ENCODE results near the gene PTDSS2.
"Not testable (repeated sequence)": the region's sequence is repeated elsewhere in the genome, so short reads cannot be mapped to it uniquely, and the experiment has no call there.

Gene PTDSS2

DNA sequence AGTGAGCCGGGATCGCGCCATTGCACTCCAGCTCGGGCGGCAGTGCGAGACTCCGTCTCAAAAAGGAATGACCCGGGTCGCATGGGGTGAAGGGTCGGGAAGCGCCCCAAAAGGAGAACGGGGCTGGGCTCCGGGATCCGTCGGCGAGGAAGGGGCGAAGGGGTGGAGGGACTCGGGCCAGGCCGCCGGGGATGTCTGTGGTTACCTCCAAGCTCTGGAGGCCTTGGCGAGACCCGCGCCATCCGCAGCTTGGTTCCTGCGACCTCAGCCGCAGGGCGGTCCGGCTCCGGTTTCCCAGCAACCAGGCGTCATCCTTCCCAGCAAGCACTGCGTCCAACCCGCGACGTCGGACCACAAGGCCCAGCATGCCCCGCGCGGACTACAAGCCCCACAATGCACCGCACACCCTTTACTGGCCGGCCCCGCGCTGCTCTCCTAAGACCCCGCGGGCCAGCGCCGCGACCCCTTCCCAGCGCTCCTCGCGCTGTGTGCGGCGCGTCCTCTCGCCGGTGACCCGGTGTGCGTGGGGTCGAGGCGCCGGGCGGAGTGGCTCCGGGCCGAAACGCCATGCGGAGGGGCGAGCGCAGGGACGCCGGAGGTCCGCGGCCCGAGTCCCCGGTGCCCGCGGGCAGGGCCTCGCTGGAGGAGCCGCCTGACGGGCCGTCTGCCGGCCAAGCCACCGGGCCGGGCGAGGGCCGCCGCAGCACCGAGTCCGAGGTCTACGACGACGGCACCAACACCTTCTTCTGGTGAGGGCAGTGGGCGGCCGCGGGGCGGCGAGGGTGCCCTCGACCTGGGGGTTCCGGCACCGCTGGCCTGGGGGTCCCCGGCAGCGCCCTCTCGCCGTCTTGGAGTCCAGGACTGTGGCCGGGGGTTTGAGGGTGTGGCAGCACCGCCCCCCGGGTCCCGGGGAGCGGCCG is at the start of gene PTDSS2:
TSS of gene PTDSS2 (plus strand) at position 391 of the 920 bp plus-strand sequence. CDS start at position 568, 177 bp downstream.
- DNase-seq: peak; percentile 95

DNA sequence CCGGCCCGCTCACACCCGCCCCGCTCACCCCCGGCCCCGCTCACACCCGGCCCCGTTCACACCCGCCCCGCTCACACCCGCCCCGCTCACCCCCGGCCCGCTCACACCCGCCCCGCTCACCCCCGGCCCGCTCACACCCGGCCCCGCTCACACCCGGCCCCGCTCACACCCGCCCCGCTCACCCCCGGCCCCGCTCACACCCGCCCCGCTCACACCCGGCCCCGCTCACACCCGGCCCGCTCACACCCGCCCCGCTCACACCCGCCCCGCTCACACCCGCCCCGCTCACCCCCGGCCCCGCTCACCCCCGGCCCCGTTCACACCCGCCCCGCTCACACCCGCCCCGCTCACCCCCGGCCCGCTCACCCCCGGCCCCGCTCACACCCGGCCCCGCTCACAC is 48.9 kb upstream of the PTDSS2 start:
- not testable (repeated sequence) for DNase-seq

- DNase-seq: no peak
Measured at GRCh38 chr11:403021-403760, 46.9 kb upstream of the PTDSS2 start.

- DNase-seq: no peak
Measured at GRCh38 chr11:403761-404431, 46.2 kb upstream of the PTDSS2 start.

DNA sequence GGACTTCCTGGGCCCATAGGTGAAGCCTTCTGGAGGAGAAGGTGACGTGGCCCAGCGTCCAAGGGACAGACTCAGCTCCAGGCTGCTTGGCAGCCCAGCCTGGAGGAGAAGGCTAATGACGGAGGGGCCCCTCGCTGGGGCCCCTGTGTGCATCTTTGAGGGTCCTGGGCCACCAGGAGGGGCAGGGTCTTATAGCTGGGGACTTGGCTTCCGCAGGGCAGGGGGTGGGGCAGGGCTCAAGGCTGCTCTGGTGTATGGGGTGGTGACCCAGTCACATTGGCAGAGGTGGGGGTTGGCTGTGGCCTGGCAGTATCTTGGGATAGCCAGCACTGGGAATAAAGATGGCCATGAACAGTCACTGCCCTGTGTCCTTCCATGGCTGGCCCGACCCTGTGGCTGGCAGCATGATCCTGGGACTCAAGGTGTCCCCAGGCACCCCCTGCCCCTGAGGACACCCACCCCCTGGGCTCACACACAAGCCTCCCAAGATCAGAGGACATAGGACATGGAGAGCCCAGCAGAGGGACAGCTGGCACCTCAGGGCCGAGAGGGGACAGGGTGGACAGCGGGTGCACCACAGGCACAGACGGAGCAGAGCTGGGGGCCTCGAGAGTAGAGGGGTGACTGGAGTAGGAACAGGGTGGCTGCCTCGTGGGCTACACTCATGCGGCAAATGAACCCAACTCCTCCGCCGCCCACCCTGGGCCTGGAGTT is 45.4 kb upstream of the PTDSS2 start:
- no peak for DNase-seq

DNA sequence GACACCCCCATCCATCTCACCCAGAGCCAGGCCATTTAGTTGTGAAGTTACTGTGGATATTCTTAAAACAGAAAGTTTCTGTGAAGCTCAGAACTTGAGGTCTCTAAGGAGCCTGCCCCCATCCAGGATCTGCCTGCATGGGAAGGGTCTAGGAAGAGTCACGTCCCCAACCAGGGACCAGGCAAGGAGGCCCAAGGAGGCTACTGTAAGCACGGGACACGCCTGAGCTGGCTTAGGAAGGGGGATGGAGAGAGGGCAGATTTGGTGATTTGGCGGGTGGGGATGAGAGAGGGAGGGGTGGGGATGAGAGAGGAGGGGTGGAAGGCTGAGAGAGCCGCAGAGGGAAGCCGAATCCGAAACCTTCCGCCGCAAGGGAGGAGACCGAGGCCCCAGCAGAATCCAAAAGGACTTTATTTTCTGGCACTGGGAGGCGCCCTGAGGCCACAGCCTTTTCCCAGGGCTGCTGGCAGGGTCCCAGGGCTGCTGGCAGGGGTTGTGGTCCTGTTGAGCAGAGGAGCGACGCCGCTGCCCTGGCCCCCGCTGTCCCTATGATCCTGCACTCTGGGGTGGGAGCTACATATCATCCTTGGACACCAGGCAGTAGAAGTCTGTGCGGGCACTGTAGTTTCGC is 44.6 kb upstream of the PTDSS2 start:
- no peak for DNase-seq

- DNase-seq: no peak
Measured at GRCh38 chr11:405954-406795, 43.9 kb upstream of the PTDSS2 start.

DNA sequence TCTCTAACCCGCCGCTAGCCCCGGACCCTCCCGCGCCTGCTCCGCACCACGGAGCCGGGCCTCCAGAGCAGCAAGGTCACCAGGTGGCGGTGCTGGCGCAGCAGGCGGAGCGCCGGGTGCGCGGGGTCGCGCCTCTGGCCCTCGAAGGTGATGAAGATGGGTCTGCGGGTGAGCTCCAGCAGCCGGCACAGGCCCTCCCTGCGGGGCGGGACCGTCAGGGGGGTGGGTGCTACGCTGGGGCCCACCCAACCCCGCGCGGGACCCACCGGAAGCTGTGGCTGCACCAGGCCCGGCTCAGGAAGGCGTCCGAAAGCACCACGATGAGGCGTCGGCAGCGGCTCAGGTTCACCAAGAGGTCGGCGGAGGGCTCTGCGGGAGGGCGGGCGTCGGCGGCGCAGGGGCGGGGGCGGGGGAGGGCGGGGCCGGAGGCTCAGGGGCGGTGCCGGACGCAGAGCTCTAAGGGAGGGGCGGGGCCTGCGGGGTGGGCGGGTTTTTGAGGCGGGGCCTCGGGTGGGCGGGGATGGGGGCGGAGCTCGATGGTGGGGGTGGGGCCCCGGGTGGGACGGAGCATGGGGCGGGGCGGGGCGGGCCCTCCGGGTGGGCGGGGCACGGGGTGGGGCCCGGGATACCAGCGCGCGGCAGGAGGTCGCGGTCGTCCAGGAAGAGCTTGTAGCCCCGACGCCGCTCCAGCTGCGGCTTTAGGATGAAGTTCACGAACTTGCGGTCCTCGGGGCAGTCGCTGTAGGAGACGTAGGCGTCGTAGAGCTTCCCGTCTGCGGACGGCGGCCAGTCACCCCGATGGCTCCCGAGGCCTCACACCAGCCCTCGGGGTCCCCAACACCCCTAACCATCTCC is 43.1 kb upstream of the PTDSS2 start:
- DNase-seq: peak; percentile 92

DNA sequence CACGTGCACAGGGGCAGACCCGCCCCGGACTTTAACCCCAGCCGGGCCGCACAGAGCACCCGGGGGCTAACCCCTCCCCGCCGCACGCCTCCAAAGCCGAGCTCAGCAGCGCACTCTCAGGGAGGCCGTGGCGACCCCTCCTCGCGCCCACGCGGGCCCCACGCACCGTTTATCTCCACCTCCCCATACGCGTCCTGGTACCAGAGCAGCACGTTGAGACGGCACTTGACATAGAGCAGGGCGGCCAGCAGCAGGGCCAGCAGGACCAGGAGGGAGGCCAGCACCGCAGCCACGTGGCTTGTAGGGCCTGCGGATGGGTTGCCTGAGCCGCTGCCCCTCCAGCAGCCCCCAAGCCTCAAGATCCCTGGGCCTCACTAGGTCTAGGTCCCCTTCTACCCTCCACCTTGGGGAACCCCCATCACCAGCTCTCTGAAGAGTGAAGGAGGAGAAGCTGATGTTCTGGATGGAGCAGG is 42.4 kb upstream of the PTDSS2 start:
- DNase-seq: no peak

GRCh38 chr11:408154-409007 is 41.7 kb upstream of the PTDSS2 start:
- DNase-seq: no peak

GRCh38 chr11:409008-409599 is 41.0 kb upstream of the PTDSS2 start:
- no peak for DNase-seq

- no peak for DNase-seq
Measured at GRCh38 chr11:409600-410483, 40.2 kb upstream of the PTDSS2 start.

DNA sequence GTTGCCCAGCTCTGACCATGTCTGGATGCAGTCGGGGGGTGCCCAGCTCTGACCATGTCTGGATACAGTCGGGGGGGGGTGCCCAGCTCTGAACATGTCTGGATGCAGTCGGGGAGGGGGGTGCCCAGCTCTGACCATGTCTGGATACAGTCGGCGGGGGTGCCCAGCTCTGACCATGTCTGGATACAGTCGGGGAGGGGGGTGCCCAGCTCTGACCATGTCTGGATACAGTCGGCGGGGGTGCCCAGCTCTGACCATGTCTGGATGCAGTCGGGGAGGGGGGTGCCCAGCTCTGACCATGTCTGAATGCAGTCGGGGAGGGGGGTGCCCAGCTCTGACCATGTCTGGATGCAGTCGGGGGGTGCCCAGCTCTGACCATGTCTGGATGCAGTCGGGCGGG is 39.4 kb upstream of the PTDSS2 start:
- DNase-seq: not testable (repeated sequence)

GRCh38 chr11:411520-411919 is 38.6 kb upstream of the PTDSS2 start:
- DNase-seq: not testable (repeated sequence)

GRCh38 chr11:412641-413119 is 37.4 kb upstream of the PTDSS2 start:
- no peak for DNase-seq

DNA sequence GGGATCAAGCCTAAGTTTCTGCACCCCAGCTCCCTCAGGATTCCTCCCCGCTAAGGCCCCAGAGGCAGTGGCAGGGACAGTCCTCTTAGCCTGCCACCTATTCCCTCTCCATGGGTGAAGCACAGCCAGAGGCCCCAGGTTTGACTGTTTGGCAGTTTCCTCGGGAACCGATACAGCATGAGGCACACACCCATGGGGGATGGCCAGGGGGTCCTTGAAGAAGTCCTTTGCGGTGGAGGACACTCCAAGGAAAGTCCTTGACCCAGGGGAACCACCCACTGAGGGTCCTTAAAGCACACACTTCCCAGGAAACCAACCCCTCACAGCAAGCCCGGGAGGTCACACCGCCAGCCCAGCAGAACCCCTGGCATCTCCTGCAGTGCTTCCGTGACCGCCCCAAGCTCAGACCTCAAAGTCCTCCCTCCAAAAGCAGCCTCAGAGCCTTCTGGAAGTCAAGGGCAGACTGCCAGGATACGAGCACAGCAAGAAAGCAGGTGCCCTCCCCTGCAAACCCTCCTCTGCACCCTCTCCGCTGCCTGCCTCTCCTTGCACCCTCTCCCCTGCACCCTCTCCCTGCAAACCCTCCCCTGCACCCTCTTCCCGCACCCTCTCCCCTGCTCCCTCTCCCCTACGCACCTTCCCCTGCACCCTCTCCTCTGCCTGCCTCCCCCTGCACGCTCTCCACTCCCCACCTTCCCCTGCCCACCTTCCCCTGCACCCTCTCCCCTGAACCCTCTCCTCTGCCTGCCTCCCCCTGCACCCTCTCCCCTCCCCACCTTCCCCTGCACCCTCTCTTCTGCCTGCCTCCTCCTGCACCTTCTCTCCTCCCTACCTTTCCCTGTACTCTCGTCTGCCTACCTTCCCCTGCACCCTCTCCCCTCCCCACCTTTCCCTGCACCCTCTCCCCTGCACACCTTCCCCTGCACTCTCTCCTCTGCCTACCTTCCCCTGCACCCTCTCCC is 36.7 kb upstream of the PTDSS2 start:
- DNase-seq: no peak
